MG63 (cell line): ENCODE measurements around the gene PAX5. TPM values are rescaled to one million over a fixed set of nuclear protein-coding genes. Genes with fewer than 3 reads are reported as not detected.
A peak's percentile ranks its signal among the peaks of the same experiment; 100 is the strongest.

Experiments
- DNase-seq: peaks from one replicate; pipeline ENCODE4 v3.0.0-alpha.2; 2020
- H3K27me3 ChIP-seq: fragments of 250-450 bp; sonication (Bioruptor Pico); 2 replicates; pipeline ENCODE4 v1.5.1; 2020; ENCODE audit warnings: mild to moderate bottlenecking, moderate library complexity
- H3K36me3 ChIP-seq: fragments of 250-450 bp; sonication (Bioruptor Pico); 2 replicates; pipeline ENCODE4 v1.5.1; 2020; ENCODE audit warnings: mild to moderate bottlenecking, moderate library complexity
- H3K4me3 ChIP-seq: fragments of 250-450 bp; sonication (Bioruptor Pico); 2 replicates; pipeline ENCODE4 v1.5.1; 2020; ENCODE audit warnings: mild to moderate bottlenecking, moderate library complexity
- H3K9me3 ChIP-seq: fragments of 250-450 bp; sonication (Bioruptor Pico); 2 replicates; pipeline ENCODE4 v1.5.1; 2020; ENCODE audit warnings: mild to moderate bottlenecking, moderate library complexity
- total RNA-seq: library from RNA; depleted of rRNA; stranded (reverse); fragments of >200 nt; shearing (Covaris generic); gene quantifications from 2 replicates; pipeline ENCODE4 v1.2.3, GENCODE V29; 2014; ENCODE audit warnings: low replicate concordance

PAX5 gene
- total RNA-seq, 1 experiment from 2014 or later = not detected

DNA sequence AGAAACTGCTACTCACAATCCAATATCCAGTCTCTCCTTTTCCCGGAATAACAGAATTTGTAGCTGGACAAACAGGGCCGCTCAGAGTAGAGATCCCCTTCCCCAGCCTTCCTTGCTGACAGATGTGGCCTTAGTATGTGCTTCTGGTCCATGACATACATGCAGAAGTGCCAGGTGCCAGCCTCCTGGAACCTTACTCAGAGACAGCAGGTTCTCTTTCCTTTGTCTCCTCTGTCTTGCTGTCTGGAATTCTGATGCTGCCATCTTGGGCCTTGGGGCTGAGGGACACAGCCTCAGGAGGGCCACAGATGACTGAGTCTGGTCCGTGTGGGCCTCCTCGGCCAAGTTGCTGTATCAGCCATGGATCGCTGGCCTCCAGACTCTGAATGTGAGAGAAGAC, 210.1 kb downstream of the PAX5 start:
- H3K9me3 ChIP-seq = no peaks in the 10 kb centered on the region
- H3K27me3 ChIP-seq = peaks cover 5% of the 10 kb centered on the region; the same call in 1 of the 2 replicates
- no peak for DNase-seq
- H3K36me3 ChIP-seq = no peaks in the 10 kb centered on the region
- no peak overlapping the region for H3K4me3 ChIP-seq

DNA sequence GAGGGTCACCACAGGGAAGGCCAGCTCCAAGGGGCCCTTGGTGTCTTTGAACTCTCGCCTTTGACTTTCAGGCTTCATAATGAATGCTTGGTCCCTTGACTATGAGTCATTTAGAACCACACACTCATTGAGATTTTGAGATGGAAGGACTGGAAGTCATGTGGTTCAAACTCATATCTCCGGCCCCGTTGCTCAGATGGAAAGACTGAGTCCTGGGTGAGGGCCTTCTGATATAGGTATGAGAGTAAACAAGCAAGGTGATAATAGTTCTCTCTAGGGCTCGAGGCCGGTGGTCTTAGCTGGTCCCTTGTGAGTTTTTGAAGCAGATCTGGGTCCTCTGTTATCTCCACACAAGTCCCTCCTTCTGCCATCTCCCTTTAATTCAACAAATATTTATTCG, 210.6 kb downstream of the PAX5 start:
- Histone ChIP-seq H3K4me3 (no peak overlapping the region), H3K9me3 (no peaks in the 10 kb centered on the region), H3K36me3 (no peaks in the 10 kb centered on the region), H3K27me3 (peaks cover 5% of the 10 kb centered on the region; the same call in 1 of the 2 replicates)
- DNase-seq = no peak

DNA sequence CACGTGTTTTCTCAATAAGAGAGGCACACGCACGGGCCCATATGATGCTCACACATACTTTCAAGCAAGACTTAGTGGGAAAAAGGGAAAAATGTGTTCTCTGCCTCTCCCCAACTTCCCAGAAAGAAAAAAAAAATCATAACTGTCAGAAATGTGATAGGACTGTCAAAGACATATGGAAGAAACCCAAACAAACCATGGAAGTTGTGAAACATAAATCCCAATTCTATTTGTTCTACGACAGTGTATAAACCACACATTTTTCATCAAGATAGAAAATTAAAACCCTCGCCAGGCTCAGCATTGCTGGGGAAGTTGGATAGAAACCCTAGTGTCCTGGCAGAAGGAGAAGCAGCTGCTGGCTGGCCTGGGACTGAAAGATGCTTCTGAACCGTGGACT, 211.9 kb downstream of the PAX5 start:
- no peak for DNase-seq
- H3K36me3 ChIP-seq = no peaks in the 10 kb centered on the region
- no peaks in the 10 kb centered on the region for H3K9me3 ChIP-seq
- peaks cover 5% of the 10 kb centered on the region; the same call in 1 of the 2 replicates for H3K27me3 ChIP-seq
- H3K4me3 ChIP-seq = no peak overlapping the region

DNA sequence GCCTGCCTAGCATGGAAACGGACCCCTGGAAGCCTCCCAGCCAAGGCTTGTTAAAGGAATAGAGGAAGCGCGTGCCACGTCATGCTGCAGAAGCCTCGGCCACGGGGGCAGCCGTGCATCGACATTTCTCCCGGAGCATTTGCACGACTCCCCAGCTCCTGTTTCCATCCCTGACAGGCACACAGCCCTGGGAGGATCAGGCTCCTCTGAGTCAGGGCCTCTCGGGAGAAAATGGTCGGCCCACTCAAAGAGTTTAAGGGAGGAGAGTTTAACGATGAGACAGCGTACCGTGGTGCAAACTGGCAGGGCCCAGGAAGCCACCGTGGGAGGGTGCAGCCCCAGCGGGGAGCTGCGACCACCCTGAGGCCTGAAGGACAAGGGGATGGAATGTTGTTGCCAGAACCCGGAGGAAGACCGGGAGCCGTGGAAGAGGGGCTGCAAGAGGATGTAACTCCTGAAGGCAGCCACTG, 213.6 kb downstream of the PAX5 start:
- no peak for DNase-seq
- Histone ChIP-seq H3K27me3 (peaks cover 3% of the 10 kb centered on the region; the same call in 1 of the 2 replicates), H3K4me3 (no peak overlapping the region), H3K9me3 (no peaks in the 10 kb centered on the region), H3K36me3 (no peaks in the 10 kb centered on the region)

DNA sequence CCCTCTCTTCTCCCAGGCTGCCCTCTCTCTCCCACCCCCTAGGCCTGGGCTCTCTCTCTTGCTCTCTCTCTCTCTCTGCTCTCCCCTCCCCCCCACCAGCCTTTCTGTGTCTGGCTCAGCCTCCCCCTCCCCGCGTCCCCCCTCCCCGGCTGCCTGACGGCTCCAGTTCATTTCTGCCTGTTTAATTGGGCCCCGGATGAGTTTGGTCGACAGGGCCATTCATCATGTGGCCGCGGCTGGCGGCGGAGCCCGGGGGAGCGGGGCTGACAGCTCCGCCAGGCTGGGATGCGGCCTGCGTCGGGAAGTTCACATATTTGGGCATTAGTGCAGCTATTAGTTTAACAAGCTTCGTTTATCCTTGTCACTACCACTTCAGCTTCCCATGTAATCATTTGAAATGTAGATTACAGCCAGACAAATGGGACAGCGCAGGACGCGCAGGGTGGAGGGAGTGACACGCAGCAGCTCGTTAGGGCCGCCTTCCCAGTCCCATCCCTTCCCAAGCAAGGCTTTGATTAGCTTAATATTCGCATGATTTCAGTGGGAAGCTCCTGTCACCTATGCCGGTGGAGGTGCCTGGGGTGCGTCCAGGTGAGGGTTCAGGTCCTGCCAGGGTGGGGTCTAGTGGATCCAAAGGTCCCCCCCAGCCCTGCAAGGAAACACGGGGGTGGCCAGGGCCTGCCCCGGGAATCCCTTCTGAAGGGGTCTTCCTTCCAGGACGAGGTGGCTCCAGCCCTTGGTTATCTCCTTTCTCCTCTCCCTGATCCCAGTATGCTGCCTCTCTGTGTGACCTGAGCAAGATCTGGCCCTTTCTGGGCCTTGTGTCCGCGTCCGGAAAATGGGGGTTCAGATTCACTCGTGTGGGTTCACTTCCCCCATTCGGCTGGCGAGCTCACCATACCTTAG, 214.8 kb downstream of the PAX5 start:
- H3K27me3 ChIP-seq = peaks cover 3% of the 10 kb centered on the region; the same call in 1 of the 2 replicates
- DNase-seq = no peak

DNA sequence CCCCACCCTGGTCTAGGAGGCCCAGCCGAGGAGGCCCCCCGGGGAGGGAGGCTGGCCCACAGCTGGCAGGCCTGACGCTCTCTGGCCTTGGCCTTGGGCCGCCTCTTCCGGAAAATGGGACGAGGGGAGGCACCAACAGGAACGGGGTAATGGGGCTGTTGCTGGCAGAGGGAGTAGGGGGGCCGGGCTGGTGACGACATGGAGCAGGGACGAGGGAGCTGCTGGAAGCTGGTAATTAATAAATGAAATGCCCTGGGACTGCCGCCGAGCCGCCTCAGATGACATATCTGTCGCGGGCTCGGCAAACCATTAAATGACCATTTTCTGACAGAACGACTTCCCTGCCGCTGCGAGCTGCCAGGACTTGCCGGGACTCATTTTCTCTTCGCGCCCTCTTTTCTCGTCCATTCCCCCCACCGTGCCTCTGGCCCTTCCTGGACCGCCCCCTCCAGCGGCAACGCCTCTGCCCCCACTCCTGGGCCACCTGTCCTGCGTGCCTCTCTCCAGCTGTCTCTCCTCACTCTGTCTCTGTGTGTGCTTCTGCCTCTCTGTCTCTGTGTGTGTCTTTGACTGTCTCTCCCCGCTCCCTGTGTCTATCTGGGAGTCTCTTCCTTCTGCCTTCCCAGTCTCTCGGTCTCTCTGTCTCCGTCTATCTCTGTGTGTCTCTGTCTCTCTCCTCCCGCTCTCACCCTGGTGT, 215.7 kb downstream of the PAX5 start:
- DNase-seq = no peak
- Histone ChIP-seq H3K4me3 (no peak overlapping the region), H3K36me3 (no peaks in the 10 kb centered on the region), H3K9me3 (no peaks in the 10 kb centered on the region), H3K27me3 (peaks cover 2% of the 10 kb centered on the region; the same call in 1 of the 2 replicates)

More for the DNA sequence above, 214.8 kb downstream of the PAX5 start:
- H3K36me3 ChIP-seq = no peaks in the 10 kb centered on the region
- H3K9me3 ChIP-seq = no peaks in the 10 kb centered on the region
- H3K4me3 ChIP-seq = no peak overlapping the region

DNA sequence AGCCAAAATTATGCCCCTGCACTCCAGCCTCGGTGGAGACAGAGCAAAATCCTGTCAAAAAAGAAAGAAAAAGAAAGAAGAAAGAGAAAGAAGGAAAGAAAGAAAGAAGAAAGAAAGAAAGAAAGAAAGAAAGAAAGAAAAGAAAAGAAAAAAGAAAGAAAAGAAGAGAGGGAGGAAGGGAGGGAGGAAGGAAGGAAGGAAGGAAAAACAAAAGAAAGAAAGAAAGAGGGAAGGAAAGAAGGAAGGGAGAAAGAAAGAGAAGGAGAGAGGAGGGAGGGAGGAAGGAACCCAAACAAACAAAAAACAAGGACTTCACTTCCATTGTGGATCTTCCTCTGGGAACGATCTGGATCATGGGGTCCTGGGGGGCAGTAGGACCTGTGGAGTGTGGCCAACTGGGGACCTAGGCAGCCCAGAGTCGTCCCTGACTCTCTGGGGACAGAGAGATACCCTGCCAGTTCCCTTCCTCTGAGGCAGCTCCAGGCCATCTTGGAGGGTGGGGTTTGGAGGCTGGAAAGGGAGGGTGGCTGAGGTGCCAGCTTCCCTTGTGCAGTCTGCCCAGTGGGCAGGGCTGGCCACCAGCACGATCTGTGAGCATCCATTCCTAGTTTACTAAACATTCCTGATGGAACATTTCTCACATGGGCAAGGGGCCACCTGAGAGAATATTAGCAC, 216.8 kb downstream of the PAX5 start:
- H3K4me3 ChIP-seq = no peak overlapping the region
- H3K27me3 ChIP-seq = no peaks in the 10 kb centered on the region
- no peak for DNase-seq
- H3K9me3 ChIP-seq = no peaks in the 10 kb centered on the region
- H3K36me3 ChIP-seq = no peaks in the 10 kb centered on the region

DNA sequence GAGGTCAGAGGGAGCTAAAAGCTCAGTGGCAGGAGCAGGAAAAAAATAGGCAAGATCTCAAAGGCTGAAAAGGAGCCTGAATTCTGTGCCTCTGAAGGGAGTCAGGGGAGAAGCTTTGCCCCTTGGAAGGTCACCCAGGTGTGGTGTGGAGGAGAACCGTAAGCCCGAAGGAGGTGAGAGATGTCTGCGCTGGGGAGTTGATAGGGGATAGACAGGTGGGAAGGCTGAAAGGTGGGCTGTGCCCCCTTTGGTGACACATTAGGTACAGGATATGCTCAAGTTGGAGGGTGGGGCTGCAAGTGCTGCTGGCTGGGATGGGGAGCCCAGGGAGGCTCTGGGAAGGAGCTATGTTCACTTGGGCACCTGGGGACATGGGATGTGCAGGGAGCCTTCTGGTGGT, 217.7 kb downstream of the PAX5 start:
- Histone ChIP-seq H3K36me3 (no peaks in the 10 kb centered on the region), H3K4me3 (no peak overlapping the region), H3K27me3 (peaks cover 5% of the 10 kb centered on the region), H3K9me3 (no peaks in the 10 kb centered on the region)
- no peak for DNase-seq

DNA sequence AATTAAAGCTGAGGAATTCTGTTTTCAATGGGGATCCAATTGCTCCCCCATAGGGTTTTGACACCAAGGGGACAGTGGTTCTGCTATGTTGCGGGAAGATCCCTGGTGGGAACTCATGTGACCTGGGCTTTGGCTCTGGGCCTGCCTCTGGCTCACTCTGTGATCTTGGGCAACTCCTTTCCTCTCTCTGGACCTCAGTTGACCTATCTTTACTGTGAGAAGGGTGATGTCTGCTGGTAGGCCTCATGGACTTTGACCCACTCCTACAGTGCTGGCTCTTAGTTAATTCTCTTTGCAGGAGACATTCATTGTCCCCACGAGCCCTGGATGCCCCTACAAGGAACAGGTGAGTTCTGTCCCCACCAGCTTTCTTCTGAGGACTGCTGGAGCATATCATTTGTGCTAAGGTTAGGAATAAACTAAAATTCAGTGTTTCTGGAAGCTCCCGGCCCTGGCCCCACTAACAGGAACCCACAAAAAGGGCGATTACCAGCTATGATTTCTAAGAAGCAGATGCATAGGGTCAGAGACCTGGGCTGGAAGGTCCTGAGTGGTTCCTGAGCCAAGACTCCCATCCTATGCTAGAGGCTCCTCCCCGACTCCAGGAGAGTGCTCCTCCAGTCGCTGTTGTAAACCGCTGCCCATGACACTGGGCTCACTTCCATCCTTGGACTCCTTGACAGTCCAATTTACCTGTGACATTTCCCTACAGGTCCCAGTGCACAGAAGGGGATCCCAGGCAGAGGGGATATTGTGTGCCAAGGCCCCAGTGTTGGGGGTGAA, 218.3 kb downstream of the PAX5 start:
- Histone ChIP-seq H3K9me3 (no peaks in the 10 kb centered on the region), H3K27me3 (peaks cover 5% of the 10 kb centered on the region), H3K4me3 (no peak overlapping the region), H3K36me3 (no peaks in the 10 kb centered on the region)
- no peak for DNase-seq

DNA sequence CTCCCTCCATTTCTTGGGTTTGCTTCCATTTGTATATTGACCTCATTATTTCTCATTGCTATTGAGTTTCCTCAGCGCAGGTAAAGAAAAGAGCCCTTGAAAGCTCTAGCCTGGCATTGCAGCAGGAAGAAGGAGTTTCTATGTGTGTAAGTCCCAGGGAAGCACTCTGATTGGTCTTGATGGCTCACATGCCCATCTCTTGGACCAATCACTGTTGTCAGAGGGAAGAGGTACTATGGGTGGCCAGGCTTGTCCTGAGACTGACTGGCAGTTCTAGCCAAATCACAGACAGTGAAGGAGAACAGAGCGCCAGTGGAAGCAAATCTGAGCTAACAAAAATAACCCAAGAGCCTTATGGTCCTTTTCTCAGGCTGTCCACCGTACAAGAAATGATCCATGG, 219.0 kb downstream of the PAX5 start:
- Histone ChIP-seq H3K4me3 (no peak overlapping the region), H3K27me3 (peaks cover 7% of the 10 kb centered on the region), H3K36me3 (no peaks in the 10 kb centered on the region), H3K9me3 (no peaks in the 10 kb centered on the region)
- DNase-seq = no peak

DNA sequence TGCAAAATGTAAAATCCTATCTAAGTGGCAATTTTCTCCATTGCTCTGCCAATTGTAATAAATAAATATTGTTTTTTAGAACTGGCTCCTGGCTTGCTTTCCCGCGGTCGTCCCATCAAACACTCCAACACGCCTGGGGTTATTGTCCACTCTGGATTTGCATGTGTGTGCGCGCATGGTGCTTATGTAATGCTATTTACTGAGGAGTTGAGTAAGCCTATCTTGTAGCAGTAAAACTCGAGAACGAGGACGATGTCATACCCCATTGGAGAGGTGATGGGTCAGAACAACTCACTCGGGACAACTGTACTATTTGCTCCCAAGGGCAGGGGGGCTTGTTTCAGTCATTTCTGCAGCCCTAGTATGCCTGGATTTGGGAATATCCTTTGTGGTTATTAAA, 220.9 kb downstream of the PAX5 start:
- no peaks in the 10 kb centered on the region for H3K9me3 ChIP-seq
- peaks cover 7% of the 10 kb centered on the region for H3K27me3 ChIP-seq
- no peak for DNase-seq
- H3K4me3 ChIP-seq = no peak overlapping the region
- H3K36me3 ChIP-seq = no peaks in the 10 kb centered on the region

DNA sequence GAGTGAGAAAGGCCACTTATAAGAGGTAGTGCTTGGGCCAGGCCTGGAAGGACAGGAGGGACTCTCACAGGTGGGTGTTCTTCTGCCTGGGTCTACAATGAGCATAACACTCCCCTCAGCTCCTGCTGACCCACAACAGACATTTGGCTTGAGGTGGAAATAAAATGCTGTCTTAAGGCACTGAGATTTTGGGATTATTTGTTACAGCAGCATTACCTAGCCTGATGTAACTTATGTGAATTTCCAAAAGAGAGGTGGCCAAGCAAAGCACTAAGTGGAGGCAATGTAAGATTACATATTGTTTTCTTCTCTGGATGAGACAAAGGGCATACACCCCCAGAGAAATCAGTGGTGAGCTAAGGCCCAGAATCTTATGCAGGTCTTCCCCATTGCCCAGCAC, 221.5 kb downstream of the PAX5 start:
- H3K36me3 ChIP-seq = no peaks in the 10 kb centered on the region
- H3K4me3 ChIP-seq = no peak overlapping the region
- H3K9me3 ChIP-seq = no peaks in the 10 kb centered on the region
- H3K27me3 ChIP-seq = peaks cover 7% of the 10 kb centered on the region
- DNase-seq = no peak

DNA sequence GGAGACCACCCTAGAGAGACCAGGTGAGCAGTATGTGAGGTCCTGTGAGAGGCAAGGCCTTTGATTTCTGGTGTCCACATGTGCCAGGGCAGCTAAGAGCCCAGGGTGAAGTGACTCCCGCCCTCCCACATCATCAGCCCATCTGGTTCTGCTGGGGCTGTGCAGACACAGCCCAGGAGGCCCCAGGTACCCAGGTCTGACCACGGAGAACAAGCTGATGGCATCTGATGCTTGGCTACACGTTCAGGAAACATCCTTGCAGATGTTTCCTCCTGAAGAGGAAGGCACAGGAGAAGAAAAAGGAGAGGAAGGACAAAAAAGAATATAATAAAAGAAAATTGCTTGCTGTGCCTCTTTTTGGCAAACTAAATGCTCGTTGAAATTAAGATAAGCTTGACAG, 225.8 kb downstream of the PAX5 start:
- Histone ChIP-seq H3K4me3 (no peak overlapping the region), H3K27me3 (peaks cover 12% of the 10 kb centered on the region), H3K9me3 (no peaks in the 10 kb centered on the region), H3K36me3 (no peaks in the 10 kb centered on the region)
- DNase-seq = no peak

DNA sequence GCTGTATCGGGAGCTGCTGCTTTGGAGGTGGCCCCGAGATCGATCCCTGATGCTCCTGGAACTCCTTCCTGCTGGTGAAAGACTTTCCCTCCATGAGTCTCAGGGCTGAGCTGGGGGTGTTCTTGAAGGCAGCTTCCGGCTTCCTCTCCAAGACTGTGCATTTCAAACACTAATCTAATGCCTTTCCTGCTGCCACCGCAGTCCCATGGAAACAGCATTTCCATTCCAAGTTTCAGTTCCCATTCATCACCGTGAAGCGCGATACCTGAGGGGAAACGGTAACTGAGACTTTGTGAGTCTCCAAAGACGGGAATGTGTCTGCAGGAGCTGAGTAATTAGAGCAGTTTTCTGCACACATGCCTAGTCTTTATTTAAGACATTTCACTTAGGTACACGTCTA, 230.1 kb downstream of the PAX5 start:
- H3K9me3 ChIP-seq = no peaks in the 10 kb centered on the region
- peaks cover 5% of the 10 kb centered on the region; the same call in 1 of the 2 replicates for H3K27me3 ChIP-seq
- H3K4me3 ChIP-seq = no peak overlapping the region
- H3K36me3 ChIP-seq = no peaks in the 10 kb centered on the region
- DNase-seq = no peak

DNA sequence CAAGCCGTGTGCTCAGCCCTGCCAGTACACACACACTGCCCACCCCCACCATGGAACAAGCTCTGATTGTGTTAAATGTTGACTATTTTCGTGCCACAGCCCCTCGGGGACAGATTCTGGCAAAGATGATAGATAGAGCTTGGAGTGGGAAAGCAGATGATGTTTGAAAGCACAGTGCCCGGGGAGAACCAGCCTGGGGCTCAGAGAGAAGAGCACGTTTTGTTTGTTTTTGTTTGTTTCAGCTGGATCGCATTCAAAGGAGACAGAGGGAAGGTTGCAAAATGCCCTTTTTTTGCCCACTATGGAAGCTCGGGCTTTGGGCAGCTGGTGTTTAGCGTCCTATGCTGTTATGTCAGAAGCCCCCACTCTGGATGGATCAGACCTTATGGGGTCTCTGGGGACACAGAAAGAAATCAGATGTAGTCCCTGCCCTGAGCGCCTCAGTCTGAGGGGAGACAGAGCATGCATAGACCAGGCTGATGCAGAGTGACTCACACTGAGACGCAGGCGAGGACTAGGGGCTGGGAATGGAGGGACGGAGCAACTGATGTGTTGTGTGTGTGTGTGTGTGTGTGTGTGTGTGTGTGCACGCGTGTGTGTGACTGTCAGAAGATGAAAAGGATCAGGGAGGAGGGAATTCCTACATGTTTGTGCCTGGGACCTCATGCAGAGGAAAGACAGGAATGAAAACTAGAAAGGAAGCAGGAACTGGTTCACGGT, 231.7 kb downstream of the PAX5 start:
- Histone ChIP-seq H3K4me3 (peak overlapping the region; percentile 1; the same call in 1 of the 2 replicates), H3K9me3 (no peaks in the 10 kb centered on the region), H3K36me3 (no peaks in the 10 kb centered on the region), H3K27me3 (peaks cover 5% of the 10 kb centered on the region; the same call in 1 of the 2 replicates)
- peak; percentile 87 for DNase-seq

DNA sequence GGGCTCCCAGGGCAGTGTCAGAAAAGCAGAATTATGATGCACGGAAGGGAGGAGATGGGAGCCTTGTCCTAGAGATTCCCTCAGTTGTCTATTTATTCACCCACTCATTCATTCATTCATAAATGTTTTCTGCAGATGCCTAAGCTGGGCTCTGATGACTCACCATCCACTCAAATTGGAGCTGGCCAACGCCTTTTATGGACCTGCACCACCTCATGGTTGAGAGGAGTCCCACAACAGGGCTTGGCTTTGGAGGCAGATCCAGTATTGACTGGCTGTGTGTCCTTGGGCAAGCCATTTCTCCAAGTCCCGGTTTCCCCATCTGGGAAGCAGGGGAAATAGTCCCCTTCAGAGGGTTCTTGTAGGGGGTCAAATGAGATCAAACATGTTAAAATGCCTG, 233.6 kb downstream of the PAX5 start:
- Histone ChIP-seq H3K36me3 (no peaks in the 10 kb centered on the region), H3K4me3 (no peak overlapping the region), H3K9me3 (no peaks in the 10 kb centered on the region), H3K27me3 (peaks cover 5% of the 10 kb centered on the region; the same call in 1 of the 2 replicates)
- peak; percentile 23 for DNase-seq
